H9 (cell line): ENCODE data around the gene SNRPD1. TPM values are rescaled to one million over a fixed set of nuclear protein-coding genes. Genes with fewer than 3 reads are reported as not detected.

Source experiments
- DNase-seq: peaks from one replicate; pipeline ENCODE4 v3.0.0-alpha.2; 2017
- H2AFZ ChIP-seq: one replicate; pipeline ENCODE4 v1.6.1; 2013; ENCODE audit warnings: mild to moderate bottlenecking, low read length, control low read depth, moderate library complexity
- H2AK5ac ChIP-seq: 2 replicates; pipeline ENCODE4 v1.6.1; 2013; ENCODE audit warnings: low read length, control low read depth, mixed read lengths; ENCODE audit not compliant: insufficient read length
- H2BK120ac ChIP-seq: one replicate; pipeline ENCODE4 v1.6.1; 2013; ENCODE audit warnings: low read depth, mild to moderate bottlenecking, low read length, control low read depth, inconsistent platforms; ENCODE audit not compliant: poor library complexity, severe bottlenecking
- H2BK12ac ChIP-seq: 2 replicates; pipeline ENCODE4 v1.6.1; 2013; ENCODE audit warnings: low read length, control low read depth, mixed read lengths, low read depth; ENCODE audit not compliant: insufficient read length
- H2BK15ac ChIP-seq: 2 replicates; pipeline ENCODE4 v1.6.1; 2013; ENCODE audit warnings: low read depth, low read length, control low read depth
- H2BK20ac ChIP-seq: one replicate; pipeline ENCODE4 v1.6.1; 2013; ENCODE audit warnings: low read depth, mild to moderate bottlenecking, low read length, control low read depth, inconsistent platforms; ENCODE audit not compliant: poor library complexity, severe bottlenecking
- H2BK5ac ChIP-seq: 2 replicates; pipeline ENCODE4 v1.6.1; 2013; ENCODE audit warnings: low read length, control low read depth, mixed read lengths; ENCODE audit not compliant: insufficient read length
- H3K14ac ChIP-seq: 2 replicates; pipeline ENCODE4 v1.6.1; 2013; ENCODE audit warnings: low read length, control low read depth; ENCODE audit not compliant: insufficient read depth
- H3K18ac ChIP-seq: 2 replicates; pipeline ENCODE4 v1.6.1; 2013; ENCODE audit warnings: low read depth, mild to moderate bottlenecking, mixed read lengths, low read length, control low read depth; ENCODE audit not compliant: insufficient read length
- H3K23ac ChIP-seq: 2 replicates; pipeline ENCODE4 v1.6.1; 2013; ENCODE audit warnings: low read length, control low read depth, mixed read lengths, low read depth; ENCODE audit not compliant: insufficient read length
- H3K23me2 ChIP-seq: 2 replicates; pipeline ENCODE4 v1.6.1; 2013; ENCODE audit warnings: low read depth, mild to moderate bottlenecking, mixed read lengths, low read length, control low read depth; ENCODE audit not compliant: insufficient read length, poor library complexity, severe bottlenecking
- H3K27ac ChIP-seq: 2 replicates; pipeline ENCODE4 v1.5.1; 2013; ENCODE audit warnings: low read length, control low read depth, mixed read lengths, low read depth; ENCODE audit not compliant: insufficient read length
- H3K27me3 ChIP-seq: 2 replicates; pipeline ENCODE4 v1.6.1; 2013; ENCODE audit warnings: low read length, control low read depth, inconsistent platforms; ENCODE audit not compliant: insufficient read depth
- H3K4ac ChIP-seq: 2 replicates; pipeline ENCODE4 v1.6.1; 2013; ENCODE audit warnings: low read depth, mild to moderate bottlenecking, control low read depth, inconsistent platforms, low read length, moderate library complexity
- H3K4me1 ChIP-seq: 2 replicates; pipeline ENCODE4 v1.6.1; 2013; ENCODE audit warnings: low read length, control low read depth, inconsistent platforms; ENCODE audit not compliant: insufficient read depth
- H3K4me2 ChIP-seq: 2 replicates; pipeline ENCODE4 v1.6.1; 2013; ENCODE audit warnings: low read length, control low read depth, mixed read lengths; ENCODE audit not compliant: insufficient read length, insufficient read depth
- H3K56ac ChIP-seq: 2 replicates; pipeline ENCODE4 v1.6.1; 2013; ENCODE audit warnings: low read depth, mild to moderate bottlenecking, mixed read lengths, low read length, control low read depth; ENCODE audit not compliant: insufficient read length
- H3K79me1 ChIP-seq: 2 replicates; pipeline ENCODE4 v1.6.1; 2013; ENCODE audit warnings: low read depth, mild to moderate bottlenecking, moderate library complexity, low read length, control low read depth, inconsistent platforms; ENCODE audit not compliant: insufficient read depth, poor library complexity, severe bottlenecking
- H3K79me2 ChIP-seq: 2 replicates; pipeline ENCODE4 v1.6.1; 2013; ENCODE audit warnings: low read length, control low read depth, inconsistent platforms; ENCODE audit not compliant: insufficient read depth
- H3K9ac ChIP-seq: 2 replicates; pipeline ENCODE4 v1.6.1; 2013; ENCODE audit warnings: low read length, control low read depth, mixed read lengths; ENCODE audit not compliant: insufficient read length; ENCODE audit errors: extremely low read depth
- H3K9me3 ChIP-seq: one replicate; pipeline ENCODE4 v1.6.1; 2013; ENCODE audit warnings: low read depth, low read length, inconsistent platforms; ENCODE audit not compliant: control insufficient read depth
- H3T11ph ChIP-seq: one replicate; pipeline ENCODE4 v1.6.1; 2013; ENCODE audit warnings: mild to moderate bottlenecking, low read length, control low read depth, inconsistent platforms
- H4K20me1 ChIP-seq: one replicate; pipeline ENCODE4 v1.6.1; 2013; ENCODE audit not compliant: control insufficient read depth, insufficient read length, insufficient read depth
- H4K5ac ChIP-seq: 2 replicates; pipeline ENCODE4 v1.6.1; 2013; ENCODE audit warnings: low read depth, mild to moderate bottlenecking, mixed read lengths, low read length, control low read depth; ENCODE audit not compliant: insufficient read length
- H4K8ac ChIP-seq: replicated peaks from 2 replicates; pipeline ENCODE4 v1.6.1; 2013; ENCODE audit warnings: low read length, control low read depth, mixed read lengths, low read depth; ENCODE audit not compliant: insufficient read length
- H4K91ac ChIP-seq: 2 replicates; pipeline ENCODE4 v1.6.1; 2013; ENCODE audit warnings: low read depth, mild to moderate bottlenecking, moderate library complexity, mixed read lengths, low read length, control low read depth; ENCODE audit not compliant: insufficient read length
- H3K27ac Mint-ChIP-seq, 3 experiments: 2 replicates in 2 of 3; 3 replicates in 1 of 3; pipeline ENCODE4 v1.8.0; 2020 to 2021; ENCODE audit warnings: mixed read lengths in 3 of 3, mild to moderate bottlenecking in 1 of 3, moderate library complexity in 1 of 3
- H3K27me3 Mint-ChIP-seq: 2 replicates; pipeline ENCODE4 v1.8.0; 2021; ENCODE audit warnings: low read depth, mild to moderate bottlenecking, moderate library complexity, mixed read lengths
- H3K36me3 Mint-ChIP-seq, 3 experiments: 2 replicates in 2 of 3; 3 replicates in 1 of 3; pipeline ENCODE4 v1.8.0; 2020 to 2021; ENCODE audit warnings: low read depth in 3 of 3, mixed read lengths in 3 of 3; ENCODE audit not compliant: insufficient read depth in 1 of 3
- H3K4me1 Mint-ChIP-seq, 2 experiments: 2 replicates each; pipeline ENCODE4 v1.8.0; 2020; ENCODE audit warnings: mixed read lengths in 2 of 2
- H3K4me3 Mint-ChIP-seq, 2 experiments: 2 replicates in 1 of 2; 3 replicates in 1 of 2; pipeline ENCODE4 v1.8.0; 2020 to 2021; ENCODE audit warnings: mild to moderate bottlenecking in 2 of 2, mixed read lengths in 2 of 2, moderate library complexity in 1 of 2
- H3K9me3 Mint-ChIP-seq, 2 experiments: 2 replicates in 1 of 2; 3 replicates in 1 of 2; pipeline ENCODE4 v1.8.0; 2020; ENCODE audit warnings: mild to moderate bottlenecking in 2 of 2, mixed read lengths in 2 of 2, moderate library complexity in 1 of 2
- CTCF ChIP-seq: fragments of 200-600 bp; sonication (generic); conservative IDR thresholded peaks from 3 replicates; pipeline ENCODE4 v1.8.0; 2021; ENCODE audit warnings: antibody characterized with exemption, mild to moderate bottlenecking
- total RNA-seq: library from RNA; stranded (reverse); gene quantifications from 2 replicates; pipeline ENCODE4 v1.2.1, GENCODE V29; 2021

The SNRPD1 gene
- total RNA-seq, 1 experiment from 2014 or later: 178 TPM

GRCh38 chr18:21656402-21656801, 44.3 kb downstream of the SNRPD1 start:
- no peak overlapping the region for H3K9ac ChIP-seq
- Mint-ChIP-seq H3K27ac (no peak overlapping the region), H3K4me1 (no peaks in the 10 kb centered on the region), H3K4me3 (no peak overlapping the region), H3K9me3 (peaks cover 0 to 4% of the 10 kb centered on the region in 2 experiments; a peak in 1 of 5 replicates), H3K27me3 (no peaks in the 10 kb centered on the region), H3K36me3 (peaks cover 3 to 7% (median 6%) of the 10 kb centered on the region in 3 experiments; a peak in 6 of 7 replicates)
- H4K91ac ChIP-seq: no peak overlapping the region
- H3K4me2 ChIP-seq: no peak overlapping the region
- H3K18ac ChIP-seq: no peak overlapping the region
- no peak overlapping the region for H3T11ph ChIP-seq
- no peak overlapping the region for H3K27ac ChIP-seq
- H3K4me1 ChIP-seq: no peaks in the 10 kb centered on the region
- H3K9me3 ChIP-seq: no peaks in the 10 kb centered on the region
- no peak overlapping the region for H3K4ac ChIP-seq
- H3K79me2 ChIP-seq: no peaks in the 10 kb centered on the region
- H2AK5ac ChIP-seq: no peak overlapping the region
- no peak overlapping the region for H2BK20ac ChIP-seq
- no peak overlapping the region for H4K5ac ChIP-seq
- no peaks in the 10 kb centered on the region for H3K79me1 ChIP-seq
- H2BK15ac ChIP-seq: no peak overlapping the region
- H2BK120ac ChIP-seq: no peak overlapping the region
- no peak overlapping the region for H3K14ac ChIP-seq
- no peak overlapping the region for H2AFZ ChIP-seq
- H3K27me3 ChIP-seq: no peaks in the 10 kb centered on the region
- H4K8ac ChIP-seq: no peak overlapping the region
- H2BK12ac ChIP-seq: no peak overlapping the region
- no peak for TF ChIP-seq CTCF
- no peaks in the 10 kb centered on the region for H4K20me1 ChIP-seq
- DNase-seq: no peak
- no peaks in the 10 kb centered on the region for H3K23me2 ChIP-seq
- H2BK5ac ChIP-seq: no peak overlapping the region
- H3K23ac ChIP-seq: no peak overlapping the region
- H3K56ac ChIP-seq: no peak overlapping the region
